NB4 (cell line): Measurements from ENCODE around the gene ZSCAN20.

ENCODE experiments used
- CTCF ChIP-seq: IDR thresholded peaks from one replicate; pipeline ENCODE4 v1.5.1; 2012; ENCODE audit warnings: low read depth, low read length
- MAX ChIP-seq: IDR thresholded peaks from 2 replicates; pipeline ENCODE4 v1.6.1; 2011; ENCODE audit warnings: low read depth, low read length
- POLR2A ChIP-seq: IDR thresholded peaks from 2 replicates; pipeline ENCODE4 v1.6.1; 2011; ENCODE audit warnings: mild to moderate bottlenecking; ENCODE audit not compliant: insufficient read length; ENCODE audit errors: extremely low read depth

- TF ChIP-seq CTCF = no peak
- TF ChIP-seq MAX = no peak
- TF ChIP-seq POLR2A = no peak
These were observed 45.3 kb downstream of the ZSCAN20 start for GRCh38 chr1:33517596-33518250.
